HL-60 (cell line): ENCODE measurements around the gene SVEP1.

Source experiments
- DNase-seq, 2 experiments: peaks; one replicate each; pipeline ENCODE4 v3.0.0-alpha.2; 2010 to 2020; ENCODE audit warnings: low read depth in 1 of 2, low spot score in 1 of 2
- H3K27ac ChIP-seq: fragments of 250-450 bp; sonication (Bioruptor Pico); replicated peaks from 2 replicates; pipeline ENCODE4 v1.5.1; 2020; ENCODE audit warnings: mild to moderate bottlenecking, moderate library complexity
- H3K27me3 ChIP-seq: fragments of 250-450 bp; sonication (Bioruptor Pico); 2 replicates; pipeline ENCODE4 v1.5.1; 2021; ENCODE audit warnings: mild to moderate bottlenecking, moderate library complexity; ENCODE audit not compliant: insufficient read depth, poor library complexity, severe bottlenecking
- H3K4me3 ChIP-seq: replicated peaks from 2 replicates; pipeline ENCODE4 v1.5.1; 2011; ENCODE audit warnings: mild to moderate bottlenecking, control low read depth, low read length; ENCODE audit not compliant: insufficient read depth
- CTCF ChIP-seq: IDR thresholded peaks from one replicate; pipeline ENCODE4 v1.5.1; 2011; ENCODE audit warnings: low read length, control low read depth, inconsistent platforms; ENCODE audit not compliant: insufficient read depth
- GABPA ChIP-seq: IDR thresholded peaks from 2 replicates; pipeline ENCODE4 v1.6.1; 2012; ENCODE audit warnings: low read depth
- POLR2AphosphoS5 ChIP-seq: IDR thresholded peaks from 2 replicates; pipeline ENCODE4 v1.6.1; 2012; ENCODE audit warnings: low read depth
- REST ChIP-seq: IDR thresholded peaks from 2 replicates; pipeline ENCODE4 v1.6.1; 2012; ENCODE audit warnings: low read depth; ENCODE audit not compliant: insufficient replicate concordance
- SPI1 ChIP-seq: IDR thresholded peaks from 2 replicates; pipeline ENCODE4 v1.6.1; 2012; ENCODE audit warnings: low read depth, mild to moderate bottlenecking, borderline replicate concordance

SVEP1 gene

GRCh38 chr9:110545705-110546104, 33.8 kb downstream of the SVEP1 start:
- no peak overlapping the region for H3K4me3 ChIP-seq
- H3K27ac ChIP-seq, result no peak overlapping the region
- no peak for DNase-seq
- no peaks in the 10 kb centered on the region for H3K27me3 ChIP-seq
- TF ChIP-seq GABPA (no peak), POLR2AphosphoS5 (no peak), CTCF (no peak), SPI1 (no peak), REST (no peak)

GRCh38 chr9:110543631-110544051, 35.9 kb downstream of the SVEP1 start:
- no peak for TF ChIP-seq REST
- TF ChIP-seq SPI1, result no peak
- no peak for TF ChIP-seq GABPA
- TF ChIP-seq CTCF, result no peak
- TF ChIP-seq POLR2AphosphoS5, result no peak
- no peak for DNase-seq
- H3K27me3 ChIP-seq, result no peaks in the 10 kb centered on the region
- no peak overlapping the region for H3K27ac ChIP-seq
- H3K4me3 ChIP-seq, result no peak overlapping the region

GRCh38 chr9:110541950-110542349, 37.6 kb downstream of the SVEP1 start:
- Histone ChIP-seq H3K27ac (no peak overlapping the region), H3K27me3 (peaks cover 3% of the 10 kb centered on the region), H3K4me3 (no peak overlapping the region)
- TF ChIP-seq CTCF (no peak), SPI1 (no peak), POLR2AphosphoS5 (no peak), GABPA (no peak), REST (no peak)
- no peak for DNase-seq
